Naive thymus-derived CD4-positive, alpha-beta T cell (primary cell): ENCODE results near the gene SERINC5. TPM values are rescaled to one million over a fixed set of nuclear protein-coding genes. Genes with fewer than 3 reads are reported as not detected.
"Not testable (repeated sequence)": the region's sequence is repeated elsewhere in the genome, so short reads cannot be mapped to it uniquely, and the experiment has no call there.

ENCODE experiments used
- ATAC-seq: fragments of 150-1000 bp; cut with Tn5 transposase; 2 replicates; pipeline ENCODE4 v1.10.0; 2021; ENCODE audit warnings: mild to moderate bottlenecking, moderate library complexity
- CTCF ChIA-PET: fragments of 350-600 bp; sonication (Branson Sonifier 250); formaldehyde crosslinking; loops from one replicate; lab custom pipeline; 2021; ENCODE audit warnings: antibody characterized with exemption; lab: Charles Lee
- POLR2A ChIA-PET: fragments of 350-600 bp; sonication (Branson Sonifier 250); formaldehyde crosslinking; loops from one replicate; lab custom pipeline; 2021; ENCODE audit warnings: antibody characterized with exemption, inconsistent platforms; lab: Charles Lee
- DNase-seq, 9 donors: peaks; one replicate each; pipeline versions ENCODE4 v3.0.0 to v3.0.0-alpha.2; 2020 to 2022; ENCODE audit warnings: mixed read lengths in 1 of 9
- H3K27ac ChIP-seq: one replicate; pipeline ENCODE4 v1.7.0; 2013; ENCODE audit warnings: mild to moderate bottlenecking, low read depth, low read length, moderate library complexity
- H3K27me3 ChIP-seq, 2 donors: one replicate each; pipeline ENCODE4 v1.7.0; 2013; ENCODE audit warnings: low read length in 2 of 2, mild to moderate bottlenecking in 2 of 2, moderate library complexity in 2 of 2; ENCODE audit not compliant: control insufficient read depth in 2 of 2, insufficient read depth in 2 of 2
- H3K36me3 ChIP-seq, 3 experiments: 1 replicate in 2 of 3; 2 replicates in 1 of 3; pipeline ENCODE4 v1.7.0; 2013; ENCODE audit warnings: low read length in 3 of 3, mild to moderate bottlenecking in 3 of 3, moderate library complexity in 1 of 3; ENCODE audit not compliant: insufficient read depth in 3 of 3, control insufficient read depth in 2 of 3
- H3K4me1 ChIP-seq, 2 donors: one replicate each; pipeline ENCODE4 v1.7.0; 2013; ENCODE audit warnings: low read length in 2 of 2, mild to moderate bottlenecking in 2 of 2, moderate library complexity in 1 of 2; ENCODE audit not compliant: control insufficient read depth in 2 of 2, insufficient read depth in 2 of 2
- H3K4me3 ChIP-seq: 2 replicates; pipeline ENCODE4 v1.7.0; 2013; ENCODE audit warnings: mild to moderate bottlenecking, low read length
- H3K9me3 ChIP-seq, 3 experiments: 1 replicate in 2 of 3; 2 replicates in 1 of 3; pipeline ENCODE4 v1.7.0; 2013; ENCODE audit warnings: low read length in 3 of 3; ENCODE audit not compliant: control insufficient read depth in 2 of 3
- H3K27ac Mint-ChIP-seq, 9 donors: one replicate each; pipeline ENCODE4 v1.8.0; 2020 to 2022; ENCODE audit warnings: mixed read lengths in 9 of 9, mild to moderate bottlenecking in 8 of 9, moderate library complexity in 5 of 9, inconsistent platforms in 2 of 9
- H3K27me3 Mint-ChIP-seq, 5 donors: one replicate each; pipeline ENCODE4 v1.8.0; 2021 to 2022; ENCODE audit warnings: mixed read lengths in 5 of 5, mild to moderate bottlenecking in 1 of 5
- H3K36me3 Mint-ChIP-seq, 5 donors: one replicate each; pipeline ENCODE4 v1.8.0; 2020 to 2022; ENCODE audit warnings: mixed read lengths in 5 of 5, mild to moderate bottlenecking in 3 of 5, inconsistent platforms in 1 of 5
- H3K4me1 Mint-ChIP-seq, 7 donors: one replicate each; pipeline ENCODE4 v1.8.0; 2020 to 2022; ENCODE audit warnings: mixed read lengths in 7 of 7, mild to moderate bottlenecking in 3 of 7, inconsistent platforms in 1 of 7
- H3K4me3 Mint-ChIP-seq, 10 donors: one replicate each; pipeline ENCODE4 v1.8.0; 2020 to 2022; ENCODE audit warnings: mild to moderate bottlenecking in 10 of 10, mixed read lengths in 10 of 10, moderate library complexity in 6 of 10, inconsistent platforms in 2 of 10
- H3K9me3 Mint-ChIP-seq, 11 donors: one replicate each; pipeline ENCODE4 v1.8.0; 2020 to 2022; ENCODE audit warnings: mixed read lengths in 11 of 11, mild to moderate bottlenecking in 4 of 11, inconsistent platforms in 1 of 11, moderate library complexity in 1 of 11
- intact Hi-C, 2 donors: fragments of 100-400 bp; cut with micrococcal nuclease; formaldehyde crosslinking; loops; one replicate each; pipeline ENCODE4 v1.15.1; 2023
- polyA plus RNA-seq, 2 donors: library from polyadenylated mRNA; unstranded; fragments of 300-500 nt; fragmentation: Illumina TruSeq; gene quantifications; one replicate each; pipeline ENCODE4 v1.2.3, GENCODE V29; 2021
- total RNA-seq, 6 experiments: library from RNA in 5 of 6; stranded (reverse) in 5 of 6; gene quantifications; 1 replicate in 5 of 6; 2 replicates in 1 of 6; pipeline ENCODE4 v1.2.3 and lab custom pipeline; 2021 to 2026

Gene SERINC5
- total and polyA plus RNA-seq, 7 experiments from 2014 or later: 34.3 to 164 (median 101) TPM

DNA sequence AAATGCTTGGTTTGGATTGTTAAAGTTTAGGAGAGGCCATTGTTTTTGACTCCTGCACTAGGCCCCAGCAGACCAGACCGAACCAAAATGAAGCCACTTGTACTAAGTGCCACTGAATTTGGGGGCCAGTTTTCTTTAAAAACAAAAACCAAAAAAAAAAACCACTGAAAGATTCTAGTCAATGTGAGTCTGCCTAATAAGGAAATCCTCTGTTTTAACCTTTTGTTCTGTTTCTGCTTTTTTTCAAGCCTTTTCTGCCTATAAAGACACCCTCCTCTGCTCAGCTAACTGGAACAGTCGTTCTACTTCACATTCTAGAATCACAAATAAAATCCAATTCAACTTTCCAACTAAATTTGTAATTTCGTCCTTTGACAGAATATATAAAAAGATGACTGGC, 64.9 kb downstream of the SERINC5 start:
- Histone ChIP-seq H3K27me3 (no peaks in the 10 kb centered on the region), H3K9me3 (no peaks in the 10 kb centered on the region), H3K36me3 (no peaks in the 10 kb centered on the region), H3K4me3 (no peak overlapping the region), H3K4me1 (peaks cover 79 to 92% of the 10 kb centered on the region in 2 donors), H3K27ac (peak overlapping the region; percentile 79)
- intact Hi-C loops: loop anchor here (2.0 to 10.0 kb wide), 8 partner anchors 36 to 679 kb away; partner anchors contain the start of genes HOMER1 (in 2 of the 2), MTX3 (in 1 of the 2), TENT2 (in 1 of the 2) and ZFYVE16 (in 1 of the 2)
- peaks cover 0 to 2% (median 0%) of the 10 kb centered on the region in 11 donors for H3K9me3 Mint-ChIP-seq
- H3K27ac Mint-ChIP-seq: peak overlapping the region; percentile 94 to 99 (median 97)
- CTCF ChIA-PET: interaction anchor here (0.7 to 2.0 kb wide), 2 partner anchors 14 to 55 kb away, joined by 3 to 6 read pairs; no protein-coding TSS in a partner anchor
- peak overlapping the region; percentile 53 to 100 (median 92) for H3K4me3 Mint-ChIP-seq
- H3K4me1 Mint-ChIP-seq: peaks cover 62 to 98% (median 87%) of the 10 kb centered on the region in 7 donors
- DNase-seq: peak in 2 of 9 donors; percentile 36 to 59
- POLR2A ChIA-PET: interaction anchor here (0.5 to 10.2 kb wide), 12 partner anchors 9 to 99 kb away, joined by 3 to 115 read pairs (median 7); partner anchors contain the start of gene SERINC5
- H3K27me3 Mint-ChIP-seq: no peaks in the 10 kb centered on the region
- no peak for ATAC-seq
- peaks cover 5 to 37% (median 14%) of the 10 kb centered on the region in 5 donors for H3K36me3 Mint-ChIP-seq

DNA sequence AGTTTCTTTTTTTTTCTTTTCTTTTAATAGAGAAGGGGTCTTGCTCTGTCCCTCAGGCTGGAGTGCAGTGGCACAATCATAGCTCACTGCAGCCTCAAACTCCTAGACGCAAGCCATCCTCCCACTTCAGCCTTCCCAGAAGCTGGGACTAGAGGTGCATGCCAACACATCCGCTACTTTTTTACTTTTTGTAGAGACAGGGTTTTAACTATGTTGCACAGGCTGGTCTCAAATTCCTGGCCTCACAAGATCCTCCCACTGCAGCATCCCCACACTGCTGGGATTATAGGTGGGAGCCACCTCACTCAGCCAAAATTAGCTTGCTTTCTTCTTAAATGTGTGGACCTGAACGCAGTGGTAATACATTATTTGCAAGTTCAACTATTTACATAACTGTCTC, 66.1 kb downstream of the SERINC5 start:
- Histone ChIP-seq H3K27ac (peak overlapping the region; percentile 79), H3K36me3 (no peaks in the 10 kb centered on the region), H3K9me3 (no peaks in the 10 kb centered on the region), H3K4me3 (peak overlapping the region; percentile 59), H3K4me1 (peaks cover 85 to 92% of the 10 kb centered on the region in 2 donors), H3K27me3 (no peaks in the 10 kb centered on the region)
- Mint-ChIP-seq H3K9me3 (peaks cover 0 to 2% (median 0%) of the 10 kb centered on the region in 11 donors), H3K27me3 (no peaks in the 10 kb centered on the region), H3K4me1 (peaks cover 66 to 98% (median 89%) of the 10 kb centered on the region in 7 donors), H3K27ac (peak overlapping the region; percentile 94 to 99 (median 97)), H3K36me3 (peaks cover 0 to 44% (median 16%) of the 10 kb centered on the region in 5 donors), H3K4me3 (peak overlapping the region; percentile 83 to 100 (median 92))
- ATAC-seq (no peak), DNase-seq (no peak)
- intact Hi-C loops: loop anchor here (2.0 to 10.0 kb wide), 8 partner anchors 38 to 677 kb away; partner anchors contain the start of genes HOMER1 (in 2 of the 2), MTX3 (in 1 of the 2), TENT2 (in 1 of the 2) and ZFYVE16 (in 1 of the 2)
- POLR2A ChIA-PET: interaction anchor here (0.6 to 10.2 kb wide), 15 partner anchors 7 to 79 kb away, joined by 3 to 115 read pairs (median 5); partner anchors contain the start of gene SERINC5
- CTCF ChIA-PET: interaction anchor here (0.8 to 2.0 kb wide), 2 partner anchors 15 to 51 kb away, joined by 3 to 6 read pairs; no protein-coding TSS in a partner anchor

DNA sequence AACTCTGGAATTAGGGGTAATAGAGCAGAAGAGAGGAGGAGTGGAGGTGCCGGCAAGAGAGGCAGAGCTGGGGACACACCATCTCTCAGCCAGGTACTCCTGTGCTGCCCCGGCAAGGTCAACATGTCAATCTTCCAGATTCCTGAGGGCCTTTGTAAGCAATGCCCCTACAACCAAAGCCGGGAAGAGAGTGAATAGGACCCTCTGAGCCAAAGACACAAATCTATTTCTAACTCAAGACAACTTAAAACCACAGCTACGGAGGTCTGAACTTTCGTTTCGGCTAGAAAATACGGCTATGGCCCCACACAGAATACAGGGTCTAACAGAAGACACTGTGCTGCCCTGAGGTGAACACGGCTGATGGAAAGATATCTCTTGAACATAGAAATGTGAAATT, 66.6 kb downstream of the SERINC5 start:
- no peaks in the 10 kb centered on the region for H3K9me3 ChIP-seq
- Mint-ChIP-seq H3K36me3 (peaks cover 0 to 44% (median 16%) of the 10 kb centered on the region in 5 donors), H3K27me3 (no peaks in the 10 kb centered on the region), H3K4me1 (peaks cover 65 to 98% (median 89%) of the 10 kb centered on the region in 7 donors), H3K9me3 (peaks cover 0 to 2% (median 0%) of the 10 kb centered on the region in 11 donors), H3K4me3 (peak overlapping the region; percentile 83 to 100 (median 92)), H3K27ac (peak overlapping the region; percentile 94 to 99 (median 97))
- peaks cover 85 to 92% of the 10 kb centered on the region in 2 donors for H3K4me1 ChIP-seq
- peak overlapping the region; percentile 59 for H3K4me3 ChIP-seq
- peak overlapping the region; percentile 79 for H3K27ac ChIP-seq
- POLR2A ChIA-PET: interaction anchor here (0.6 to 10.2 kb wide), 14 partner anchors 7 to 79 kb away, joined by 3 to 115 read pairs (median 4); partner anchors contain the start of gene SERINC5
- ATAC-seq: no peak
- CTCF ChIA-PET: interaction anchor here (0.8 to 2.0 kb wide), 2 partner anchors 16 to 50 kb away, joined by 3 to 6 read pairs; no protein-coding TSS in a partner anchor
- no peaks in the 10 kb centered on the region for H3K27me3 ChIP-seq
- no peak for DNase-seq
- no peaks in the 10 kb centered on the region for H3K36me3 ChIP-seq
- intact Hi-C loops: no loop called here

DNA sequence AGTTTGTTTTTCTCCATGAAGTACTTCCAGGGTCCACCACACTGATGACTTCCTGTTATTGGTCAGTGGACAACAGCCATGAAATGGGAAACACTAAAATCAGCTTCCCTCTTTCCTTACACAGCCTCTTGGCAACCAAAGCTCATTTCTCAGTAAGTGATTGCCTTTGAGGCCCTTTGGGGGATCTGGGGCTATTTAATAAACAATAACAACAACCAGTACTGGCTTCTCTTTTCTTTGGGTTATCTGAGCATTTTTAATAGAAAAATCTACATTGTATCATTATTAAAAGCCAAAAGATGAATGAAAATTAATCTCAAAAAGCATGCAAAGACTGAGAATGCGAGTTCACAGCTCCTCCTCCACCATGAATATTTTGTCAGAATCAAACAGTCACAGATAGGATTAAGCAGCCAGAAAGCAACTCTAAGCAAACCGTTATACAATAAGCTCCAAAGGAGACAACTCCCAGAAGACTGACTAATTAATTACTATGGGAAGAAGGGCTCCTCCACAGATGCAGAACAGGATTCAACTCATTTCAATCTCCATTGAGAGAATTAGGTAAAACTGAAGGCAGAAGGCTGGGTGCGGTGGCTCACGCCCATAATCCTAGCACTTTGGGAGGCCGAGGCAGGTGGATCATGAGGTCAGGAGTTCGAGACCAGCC, 68.3 kb downstream of the SERINC5 start:
- Histone ChIP-seq H3K27me3 (no peaks in the 10 kb centered on the region), H3K27ac (peak overlapping the region; percentile 79), H3K4me1 (peaks cover 76 to 92% of the 10 kb centered on the region in 2 donors), H3K36me3 (no peaks in the 10 kb centered on the region), H3K9me3 (no peaks in the 10 kb centered on the region), H3K4me3 (peak overlapping the region; percentile 3)
- H3K27me3 Mint-ChIP-seq: no peaks in the 10 kb centered on the region
- H3K9me3 Mint-ChIP-seq: peaks cover 0 to 2% (median 0%) of the 10 kb centered on the region in 11 donors
- ATAC-seq (no peak), DNase-seq (no peak)
- ChIA-PET POLR2A (interaction anchor here (0.8 to 8.6 kb wide), 15 partner anchors 11 to 102 kb away, joined by 3 to 75 read pairs (median 4); partner anchors contain the start of gene SERINC5), CTCF (interaction anchor here (0.7 to 1.3 kb wide), 6 partner anchors 18 to 1539 kb away, joined by 3 to 5 read pairs (median 4); no protein-coding TSS in a partner anchor)
- peaks cover 61 to 98% (median 89%) of the 10 kb centered on the region in 7 donors for H3K4me1 Mint-ChIP-seq
- peak overlapping the region; percentile 43 to 100 (median 80) for H3K4me3 Mint-ChIP-seq
- intact Hi-C loops: loop anchor here in 1 of 2 donors (2.0 kb wide), 1 partner anchor 83 kb away; no protein-coding TSS in a partner anchor
- H3K36me3 Mint-ChIP-seq: peaks cover 0 to 51% (median 13%) of the 10 kb centered on the region in 5 donors
- peak overlapping the region; percentile 87 to 99 (median 97) for H3K27ac Mint-ChIP-seq

DNA sequence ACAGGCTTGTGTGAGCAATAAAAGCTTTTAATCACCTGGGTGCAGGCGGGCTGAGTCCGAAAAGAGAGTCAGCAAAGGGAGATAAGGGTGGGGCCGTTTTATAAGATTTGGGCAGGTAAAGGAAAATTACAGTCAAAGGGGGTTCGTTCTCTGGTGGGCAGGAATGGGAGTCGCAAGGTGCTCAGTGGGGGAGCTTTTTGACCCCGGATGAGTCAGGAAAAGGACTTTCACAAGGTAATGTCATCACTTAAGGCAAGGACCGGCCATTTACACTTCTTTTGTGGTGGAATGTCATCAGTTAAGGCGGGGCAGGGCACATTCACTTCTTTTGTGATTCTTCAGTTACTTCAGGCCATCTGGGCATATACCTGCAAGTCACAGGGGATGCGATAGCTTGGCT, 70.3 kb downstream of the SERINC5 start:
- H3K27me3 ChIP-seq, H3K27me3 Mint-ChIP-seq, H3K9me3 Mint-ChIP-seq, ATAC-seq, H3K36me3 ChIP-seq, DNase-seq, H3K9me3 ChIP-seq: not testable (repeated sequence)
- POLR2A ChIA-PET: interaction anchor here (0.7 to 8.6 kb wide), 13 partner anchors 8 to 85 kb away, joined by 3 to 115 read pairs (median 6); partner anchors contain the start of gene SERINC5
- Mint-ChIP-seq H3K36me3 (peaks cover 0 to 60% (median 13%) of the 10 kb centered on the region in 5 donors), H3K4me1 (peaks cover 68 to 99% (median 91%) of the 10 kb centered on the region in 7 donors), H3K4me3 (peak overlapping the region; percentile 43 to 100 (median 74)), H3K27ac (peak overlapping the region; percentile 74 to 99 (median 97))
- peak overlapping the region; percentile 79 for H3K27ac ChIP-seq
- CTCF ChIA-PET: interaction anchor here (1.6 kb wide), 1 partner anchor 8 kb away, joined by 3 read pairs; no protein-coding TSS in a partner anchor
- peak overlapping the region; percentile 38 for H3K4me3 ChIP-seq
- intact Hi-C loops: loop anchor here in 1 of 2 donors (2.0 kb wide), 1 partner anchor 69 kb away; no protein-coding TSS in a partner anchor
- H3K4me1 ChIP-seq: peaks cover 73 to 97% of the 10 kb centered on the region in 2 donors
